Skeletal muscle tissue (tissue), 4 donors: ENCODE results near the gene FRMD4A. TPM values are rescaled to one million over a fixed set of nuclear protein-coding genes. Genes with fewer than 3 reads are reported as not detected.

Source experiments
- H3K27ac ChIP-seq: one replicate; pipeline ENCODE4 v1.7.0; 2013; ENCODE audit warnings: mild to moderate bottlenecking, low read depth, low read length, inconsistent platforms
- H3K27me3 ChIP-seq, 3 donors: one replicate each; pipeline ENCODE4 v1.7.0; 2013; ENCODE audit warnings: low read length in 3 of 3; ENCODE audit not compliant: control insufficient read depth in 3 of 3, insufficient read depth in 3 of 3
- H3K36me3 ChIP-seq, 3 donors: one replicate each; pipeline ENCODE4 v1.7.0; 2013; ENCODE audit warnings: low read length in 3 of 3; ENCODE audit not compliant: control insufficient read depth in 3 of 3, insufficient read depth in 3 of 3
- H3K4me1 ChIP-seq, 3 donors: one replicate each; pipeline ENCODE4 v1.7.0; 2013; ENCODE audit warnings: low read length in 3 of 3, mild to moderate bottlenecking in 3 of 3; ENCODE audit not compliant: control insufficient read depth in 3 of 3, insufficient read depth in 3 of 3
- H3K4me3 ChIP-seq, 3 donors: one replicate each; pipeline ENCODE4 v1.7.0; 2013; ENCODE audit warnings: low read length in 3 of 3
- H3K9ac ChIP-seq, 3 donors: one replicate each; pipeline ENCODE4 v1.7.0; 2013; ENCODE audit warnings: low read length in 3 of 3, mild to moderate bottlenecking in 3 of 3, moderate library complexity in 2 of 3, low read depth in 1 of 3
- H3K9me3 ChIP-seq, 3 donors: one replicate each; pipeline ENCODE4 v1.7.0; 2013; ENCODE audit warnings: low read length in 3 of 3; ENCODE audit not compliant: control insufficient read depth in 3 of 3
- total RNA-seq: library from RNA; depleted of rRNA; stranded (reverse); fragments of >200 nt; gene quantifications from one replicate; pipeline ENCODE4 v1.2.3, GENCODE V29; 2014
- donor health status: Osteomylitis.

Gene FRMD4A
- total RNA-seq, 1 donor from 2014 or later, result 19.3 TPM

DNA sequence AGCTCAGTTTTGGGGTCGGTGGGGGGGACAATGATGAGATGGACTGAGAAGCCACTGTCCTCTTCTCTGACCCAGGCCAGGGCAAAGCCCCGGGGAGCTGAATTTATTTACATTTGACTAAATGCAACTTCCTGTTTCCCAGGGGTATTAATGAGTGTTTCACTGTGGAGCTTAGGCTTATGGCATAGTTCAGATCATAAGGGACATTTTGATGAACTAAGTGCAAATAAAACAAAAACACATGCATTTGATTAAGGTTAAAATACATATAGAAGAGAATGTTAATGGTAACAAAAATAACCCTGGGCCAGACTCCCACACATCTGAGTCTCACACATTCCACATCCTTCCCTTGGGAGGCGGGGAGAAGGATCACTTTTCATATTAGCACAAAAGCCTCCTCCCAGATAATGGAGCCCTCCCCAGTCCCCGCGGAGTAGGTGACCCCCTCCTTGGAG lies 320.6 kb downstream of the FRMD4A start:
- Histone ChIP-seq H3K27ac (no peak overlapping the region), H3K36me3 (no peaks in the 10 kb centered on the region), H3K4me1 (peaks cover 8 to 21% (median 18%) of the 10 kb centered on the region in 3 donors), H3K4me3 (peak overlapping the region; percentile 49 to 65 (median 64)), H3K9ac (no peak overlapping the region), H3K9me3 (no peaks in the 10 kb centered on the region), H3K27me3 (peaks cover 10 to 18% (median 16%) of the 10 kb centered on the region in 3 donors)

- Histone ChIP-seq H3K9me3 (no peaks in the 10 kb centered on the region), H3K27ac (peak overlapping the region; percentile 20), H3K4me1 (peaks cover 8 to 21% (median 18%) of the 10 kb centered on the region in 3 donors), H3K9ac (peak overlapping the region; percentile 7 to 65 (median 45)), H3K4me3 (peak overlapping the region; percentile 49 to 65 (median 64)), H3K27me3 (peaks cover 10 to 18% (median 16%) of the 10 kb centered on the region in 3 donors), H3K36me3 (no peaks in the 10 kb centered on the region)
Observed at GRCh38 chr10:14009371-14010100, 321.2 kb downstream of the FRMD4A start.

GRCh38 chr10:14008740-14009080 lies 322.0 kb downstream of the FRMD4A start:
- Histone ChIP-seq H3K27me3 (peaks cover 10 to 18% (median 16%) of the 10 kb centered on the region in 3 donors), H3K9me3 (no peaks in the 10 kb centered on the region), H3K4me1 (peaks cover 8 to 21% (median 18%) of the 10 kb centered on the region in 3 donors), H3K27ac (peak overlapping the region; percentile 23), H3K4me3 (peak overlapping the region; percentile 53 to 65 (median 64)), H3K9ac (peak overlapping the region in 1 of 3 donors; percentile 52), H3K36me3 (no peaks in the 10 kb centered on the region)

- Histone ChIP-seq H3K27me3 (peaks cover 5 to 10% (median 7%) of the 10 kb centered on the region in 3 donors), H3K36me3 (no peaks in the 10 kb centered on the region), H3K27ac (no peak overlapping the region), H3K4me3 (no peak overlapping the region), H3K9me3 (no peaks in the 10 kb centered on the region), H3K4me1 (peaks cover under 1 to 12% (median 11%) of the 10 kb centered on the region in 3 donors), H3K9ac (no peak overlapping the region)
Observed at GRCh38 chr10:14004536-14004935, 326.2 kb downstream of the FRMD4A start.

- Histone ChIP-seq H3K9ac (no peak overlapping the region), H3K27ac (no peak overlapping the region), H3K27me3 (peaks cover 4 to 7% (median 5%) of the 10 kb centered on the region in 3 donors), H3K36me3 (no peaks in the 10 kb centered on the region), H3K9me3 (no peaks in the 10 kb centered on the region), H3K4me1 (peaks cover 0 to 8% (median 4%) of the 10 kb centered on the region in 3 donors), H3K4me3 (no peak overlapping the region)
Observed at GRCh38 chr10:14003517-14004184, 327.1 kb downstream of the FRMD4A start.

GRCh38 chr10:14001298-14002040 lies 329.3 kb downstream of the FRMD4A start:
- peaks cover 0 to 2% (median 0%) of the 10 kb centered on the region in 3 donors for H3K27me3 ChIP-seq
- no peak overlapping the region for H3K27ac ChIP-seq
- no peaks in the 10 kb centered on the region for H3K4me1 ChIP-seq
- H3K9me3 ChIP-seq, result no peaks in the 10 kb centered on the region
- no peak overlapping the region for H3K9ac ChIP-seq
- no peak overlapping the region for H3K4me3 ChIP-seq
- no peaks in the 10 kb centered on the region for H3K36me3 ChIP-seq

DNA sequence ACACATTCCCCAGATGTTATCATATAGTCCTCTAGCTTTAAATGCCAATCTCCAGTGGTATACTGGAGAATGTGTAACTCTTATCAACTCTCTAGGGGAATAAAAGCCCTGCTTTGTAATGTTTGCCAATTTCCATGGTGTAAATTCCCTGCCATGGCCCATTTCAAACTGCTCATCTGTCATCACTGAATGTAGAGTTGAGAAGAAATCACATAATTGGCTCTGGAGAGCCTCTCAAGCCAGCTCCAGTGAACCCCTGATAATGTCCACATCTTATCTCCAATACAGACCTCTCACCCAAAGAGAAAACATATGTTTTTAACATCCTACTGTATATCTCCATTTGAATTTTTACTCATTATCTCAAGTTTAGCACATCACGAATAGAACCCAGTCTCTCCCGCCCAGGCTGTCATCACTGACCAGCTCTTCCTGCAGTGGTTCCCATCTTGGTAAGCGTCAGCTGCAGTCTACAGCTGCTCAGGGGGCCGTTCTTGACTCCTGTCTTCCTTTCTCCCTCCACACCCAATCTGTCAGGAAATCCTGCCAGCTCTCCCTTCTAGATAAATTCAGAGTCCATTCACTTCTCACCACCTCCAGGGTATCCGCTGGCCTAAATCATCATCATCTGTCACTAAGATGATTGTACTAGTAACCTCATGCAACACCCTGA lies 332.4 kb downstream of the FRMD4A start:
- H3K9me3 ChIP-seq, result no peaks in the 10 kb centered on the region
- no peaks in the 10 kb centered on the region for H3K36me3 ChIP-seq
- H3K4me3 ChIP-seq, result no peak overlapping the region
- H3K4me1 ChIP-seq, result peaks cover 0 to 2% (median 0%) of the 10 kb centered on the region in 3 donors
- H3K9ac ChIP-seq, result no peak overlapping the region
- no peak overlapping the region for H3K27ac ChIP-seq
- H3K27me3 ChIP-seq, result no peaks in the 10 kb centered on the region

DNA sequence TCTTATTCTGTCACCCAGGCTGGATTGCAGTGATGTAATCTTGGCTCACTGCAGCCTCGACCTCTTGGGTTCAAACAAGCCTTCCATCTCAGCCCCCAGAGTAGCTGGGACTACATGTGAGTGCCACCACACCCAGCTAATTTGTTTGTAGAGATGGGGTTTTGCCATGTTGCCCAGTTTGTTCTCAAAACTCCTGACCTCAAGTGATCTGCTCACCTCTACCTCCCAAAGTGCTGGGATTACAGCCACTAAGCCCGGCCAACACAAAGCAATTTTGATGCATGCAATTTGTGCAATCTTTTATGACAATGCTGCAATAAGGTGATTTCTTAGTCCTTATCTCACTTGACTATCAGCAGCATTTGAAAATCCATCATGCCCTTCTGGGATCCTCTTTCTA lies 333.1 kb downstream of the FRMD4A start:
- H3K36me3 ChIP-seq, result no peaks in the 10 kb centered on the region
- no peak overlapping the region for H3K27ac ChIP-seq
- H3K4me3 ChIP-seq, result no peak overlapping the region
- no peak overlapping the region for H3K9ac ChIP-seq
- no peaks in the 10 kb centered on the region for H3K9me3 ChIP-seq
- no peaks in the 10 kb centered on the region for H3K27me3 ChIP-seq
- peaks cover 0 to 7% (median 2%) of the 10 kb centered on the region in 3 donors for H3K4me1 ChIP-seq

GRCh38 chr10:13994932-13995331 lies 335.8 kb downstream of the FRMD4A start:
- Histone ChIP-seq H3K4me1 (peaks cover 16 to 23% (median 17%) of the 10 kb centered on the region in 3 donors), H3K27ac (no peak overlapping the region), H3K4me3 (no peak overlapping the region), H3K9ac (no peak overlapping the region), H3K9me3 (no peaks in the 10 kb centered on the region), H3K36me3 (no peaks in the 10 kb centered on the region), H3K27me3 (no peaks in the 10 kb centered on the region)
